GM19467 (cell line): ENCODE measurements around the gene CROT.

Source experiments
- ATAC-seq: cut with Tn5 transposase; IDR thresholded peaks from one replicate; pipeline ENCODE4 v1.9.1; 2021; ENCODE audit warnings: mild to moderate bottlenecking, moderate library complexity; ENCODE audit not compliant: unreplicated experiment

The CROT gene

GRCh38 chr7:87413029-87413428 is 67.6 kb downstream of the CROT start:
- ATAC-seq = no peak

- no peak for ATAC-seq
These were observed 68.7 kb downstream of the CROT start for GRCh38 chr7:87413951-87414793.

GRCh38 chr7:87414794-87415188 is 69.3 kb downstream of the CROT start:
- no peak for ATAC-seq

- ATAC-seq = peak; percentile 68
These were observed 71.5 kb downstream of the CROT start for GRCh38 chr7:87416682-87417587.

GRCh38 chr7:87420173-87420572 is 74.7 kb downstream of the CROT start:
- no peak for ATAC-seq

- no peak for ATAC-seq
These were observed 78.6 kb downstream of the CROT start for GRCh38 chr7:87424075-87424474.

GRCh38 chr7:87426160-87426559 is 80.7 kb downstream of the CROT start:
- peak; percentile 85 for ATAC-seq

- ATAC-seq = no peak
These were observed 81.8 kb downstream of the CROT start for GRCh38 chr7:87427288-87427687.

- ATAC-seq = no peak
These were observed 87.1 kb downstream of the CROT start for GRCh38 chr7:87432536-87432935.

- no peak for ATAC-seq
These were observed 90.1 kb downstream of the CROT start for GRCh38 chr7:87435546-87435945.

- peak; percentile 82 for ATAC-seq
These were observed 100.4 kb downstream of the CROT start for GRCh38 chr7:87445897-87446296.

- no peak for ATAC-seq
These were observed 101.7 kb downstream of the CROT start for GRCh38 chr7:87447116-87447635.

GRCh38 chr7:87448388-87448787 is 102.9 kb downstream of the CROT start:
- no peak for ATAC-seq
